ENCODE measurements around the gene ZNF580. TPM values are rescaled to one million over a fixed set of nuclear protein-coding genes. Genes with fewer than 3 reads are reported as not detected.
A peak's percentile ranks its signal among the peaks of the same experiment; 100 is the strongest.

Gene ZNF580
- total and polyA plus RNA-seq, 2 of the 13 experiments (the other 11 are each of a cell fraction or from before 2014, with no cell fraction given) = 4.4 to 6.0 TPM

GRCh38 chr19:55605207-55605636 is 35.6 kb upstream of the ZNF580 start (continued):
- TF ChIP-seq MAZ (IDR thresholded peaks at IDR 0.05; ENCODE audit: borderline replicate concordance, low read depth, low read length) (peak; percentile 7; the same call in 1 of the 2 replicates), MAZ (CRISPR knock-in tag; IDR thresholded peaks at IDR 0.05; ENCODE audit: low read depth) (peak; percentile 33; the same call in 1 of the 2 replicates), ELF1 (CRISPR knock-in tag; IDR thresholded peaks at IDR 0.05) (peak; percentile 87), SIN3A (IDR thresholded peaks at IDR 0.05; ENCODE audit: borderline replicate concordance, low read depth, low read length) (0 out of 2 replicates have a peak, but pooled peaks have one; percentile 0), THAP11 (CRISPR knock-in tag; IDR thresholded peaks at IDR 0.05) (peak; percentile 86), SP2 (CRISPR knock-in tag; IDR thresholded peaks at IDR 0.05) (peak; percentile 63; the same call in 1 of the 2 replicates), ZNF639 (CRISPR knock-in tag; conservative IDR thresholded peaks at IDR 0.05) (peak; percentile 97), DR1 (CRISPR knock-in tag; IDR thresholded peaks at IDR 0.05) (0 out of 2 replicates have a peak, but pooled peaks have one; percentile 29), SOX5 (CRISPR knock-in tag; IDR thresholded peaks at IDR 0.05; ENCODE audit: borderline replicate concordance) (0 out of 2 replicates have a peak, but pooled peaks have one; percentile 7), ZNF281 (CRISPR knock-in tag; IDR thresholded peaks at IDR 0.05; ENCODE audit: borderline replicate concordance) (peak; percentile 59; the same call in 1 of the 2 replicates), FOSL2 (CRISPR knock-in tag; IDR thresholded peaks at IDR 0.05) (peak; percentile 6; the same call in 1 of the 2 replicates), RXRB (CRISPR knock-in tag; IDR thresholded peaks at IDR 0.05; ENCODE audit: borderline replicate concordance) (peak; percentile 31; the same call in 1 of the 2 replicates), KLF9 (CRISPR knock-in tag; IDR thresholded peaks at IDR 0.05; ENCODE audit: low read depth) (0 out of 2 replicates have a peak, but pooled peaks have one; percentile 15), ZNF792 (CRISPR knock-in tag; IDR thresholded peaks at IDR 0.05) (no peak), MYC (CRISPR knock-in tag; IDR thresholded peaks at IDR 0.05; ENCODE audit: borderline replicate concordance) (no peak; the same call in 1 of the 2 replicates), HOXA3 (CRISPR knock-in tag; IDR thresholded peaks at IDR 0.05) (peak; percentile 47; the same call in 1 of the 2 replicates), ERF (CRISPR knock-in tag; IDR thresholded peaks at IDR 0.05) (0 out of 2 replicates have a peak, but pooled peaks have one; percentile 21), GABPB1 (CRISPR knock-in tag; IDR thresholded peaks at IDR 0.05) (peak; percentile 93), FOXC1 (CRISPR knock-in tag; IDR thresholded peaks at IDR 0.05; ENCODE audit: borderline replicate concordance) (peak; percentile 60; the same call in 1 of the 2 replicates), AGO2 (optimal IDR thresholded peaks at IDR 0.05; ENCODE audit: low read depth, low read length) (peak; percentile 62), YY1 (IDR thresholded peaks at IDR 0.05; ENCODE audit: insufficient read depth, insufficient replicate concordance, low read depth, low read length) (peak; percentile 79), RBFOX2 (IDR thresholded peaks at IDR 0.05; ENCODE audit: low read depth, low read length) (peak; percentile 73), ZKSCAN8 (CRISPR knock-in tag; IDR thresholded peaks at IDR 0.05; ENCODE audit: borderline replicate concordance) (0 out of 2 replicates have a peak, but pooled peaks have one; percentile 5), MNT (IDR thresholded peaks at IDR 0.05) (peak; percentile 21; the same call in 1 of the 2 replicates)
